Glomerular visceral epithelial cell (primary cell): ENCODE measurements around the gene TCERG1L.

Experiments used
- DNase-seq: peaks from one replicate; pipeline ENCODE4 v3.0.0-alpha.2; 2016; ENCODE audit errors: extremely low spot score

The TCERG1L gene

DNA sequence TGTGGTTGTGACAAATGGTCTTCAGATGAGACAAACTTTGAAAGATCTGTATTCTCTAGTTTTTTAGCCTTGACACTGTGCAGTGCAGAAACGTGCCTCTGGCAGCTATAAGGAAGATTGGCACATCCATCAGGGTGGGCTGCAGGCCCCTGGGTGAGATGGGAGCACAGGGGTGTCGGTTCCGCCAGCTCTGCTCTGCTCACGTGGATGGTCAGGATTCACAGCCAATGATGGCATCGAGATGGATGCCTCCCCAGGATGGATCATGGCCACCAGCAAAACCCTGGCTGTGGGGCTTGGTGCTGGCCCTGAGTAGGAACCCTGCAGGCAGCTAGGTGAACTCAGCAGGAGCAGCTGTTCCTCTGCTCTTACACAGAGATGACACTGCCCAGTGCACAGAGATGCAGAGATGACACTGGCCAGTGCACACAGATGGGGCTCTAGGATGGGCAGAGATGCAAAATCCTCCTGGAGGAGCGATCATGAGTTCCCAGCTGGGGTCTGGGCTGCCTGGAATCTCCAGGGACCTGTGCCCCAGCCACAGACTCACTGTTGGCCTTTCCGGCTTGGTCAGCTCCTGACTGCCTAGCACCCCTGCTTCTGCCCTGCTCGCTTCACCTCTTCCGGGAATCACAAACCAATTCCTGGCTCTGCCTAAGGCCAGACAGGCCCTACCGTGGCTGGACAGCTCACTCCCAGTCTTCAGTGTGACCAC is 185.9 kb downstream of the TCERG1L start:
- no peak for DNase-seq

DNA sequence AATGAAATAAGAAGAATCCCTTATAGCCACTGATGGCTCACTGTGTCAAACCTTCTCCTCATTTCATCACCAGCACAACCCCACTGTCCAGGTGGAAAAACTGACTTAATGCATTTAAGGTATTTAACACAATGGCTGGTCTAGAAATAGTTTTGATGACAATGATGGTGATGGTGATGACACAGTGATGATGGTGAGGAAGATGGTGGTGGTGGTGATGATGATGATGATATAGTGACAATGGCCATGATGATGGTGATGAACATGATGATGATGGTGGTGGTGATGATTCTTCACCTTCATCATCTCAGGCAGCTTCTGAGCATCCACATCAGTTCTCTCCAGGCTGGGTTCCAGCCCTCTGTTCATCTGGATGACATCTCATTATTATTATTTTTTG is 186.6 kb downstream of the TCERG1L start:
- DNase-seq: no peak

- no peak for DNase-seq
Measured at GRCh38 chr10:131123496-131123895, 188.0 kb downstream of the TCERG1L start.

DNA sequence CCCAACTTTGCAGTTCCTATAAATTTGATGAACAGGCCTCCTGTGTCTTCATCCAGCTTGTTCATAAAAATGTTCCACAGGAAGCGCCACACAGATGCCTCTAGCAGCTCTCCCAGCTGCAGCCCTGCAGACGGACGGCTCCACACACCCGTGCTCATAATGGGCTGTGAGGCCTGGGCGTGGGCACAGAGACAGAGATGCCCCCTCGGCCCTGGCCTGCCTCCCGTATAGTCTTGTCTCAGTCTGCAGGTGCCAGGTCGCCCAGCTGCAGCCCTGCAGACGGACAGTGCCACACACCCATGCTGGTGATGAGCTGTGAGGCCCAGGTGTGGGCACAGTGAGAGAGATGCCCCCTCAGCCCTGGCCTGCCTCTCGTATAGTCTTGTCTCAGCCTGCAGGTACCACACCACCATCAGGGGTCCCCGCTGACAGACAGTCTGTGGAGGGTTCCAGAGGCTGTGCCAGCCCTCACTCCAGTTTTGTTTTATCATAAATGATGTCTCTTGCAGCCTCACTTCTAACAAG is 189.9 kb downstream of the TCERG1L start:
- no peak for DNase-seq

GRCh38 chr10:131119626-131120355 is 191.7 kb downstream of the TCERG1L start:
- no peak for DNase-seq

GRCh38 chr10:131117416-131118212 is 193.9 kb downstream of the TCERG1L start:
- no peak for DNase-seq

- no peak for DNase-seq
Measured at GRCh38 chr10:131116991-131117375, 194.5 kb downstream of the TCERG1L start.

DNA sequence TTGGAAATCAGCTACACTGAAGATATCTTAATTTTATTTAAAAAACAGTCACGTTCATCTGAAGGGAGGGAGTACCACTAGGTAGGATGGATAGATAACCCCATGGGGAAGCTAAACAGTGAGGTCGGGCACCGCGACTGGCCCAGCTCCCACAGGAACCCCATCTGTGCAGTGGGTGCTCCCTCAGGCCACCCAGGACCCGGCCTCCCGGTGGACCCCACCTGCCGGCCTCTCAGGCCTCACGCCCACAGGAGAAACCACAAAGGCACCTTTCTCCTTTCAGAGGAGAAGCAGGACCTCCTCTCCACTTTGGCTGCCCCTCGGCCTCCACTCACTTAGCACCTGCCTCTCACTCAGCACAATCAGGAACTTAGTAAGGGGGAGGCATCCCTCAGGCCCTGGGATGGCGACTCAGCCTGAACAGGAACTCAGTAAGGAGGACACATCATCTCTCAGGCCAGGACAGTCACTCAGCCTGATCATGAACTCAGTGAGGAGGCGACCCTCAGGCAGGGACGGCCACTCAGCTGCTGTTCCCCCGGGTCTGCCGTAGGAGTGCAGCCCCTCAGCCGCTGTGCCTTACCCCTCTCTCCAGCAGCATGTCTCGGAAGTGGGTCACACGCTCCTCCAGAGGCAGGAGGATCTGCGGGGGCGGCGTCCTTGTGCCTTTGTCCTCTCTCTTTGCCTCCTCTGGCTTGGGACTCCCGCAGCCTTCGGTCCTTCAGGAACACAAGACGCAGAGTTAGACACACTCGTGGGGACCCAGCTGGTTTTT is 195.1 kb downstream of the TCERG1L start:
- no peak for DNase-seq

GRCh38 chr10:131115801-131116200 is 195.7 kb downstream of the TCERG1L start:
- no peak for DNase-seq

- no peak for DNase-seq
Measured at GRCh38 chr10:131115321-131115720, 196.2 kb downstream of the TCERG1L start.

DNA sequence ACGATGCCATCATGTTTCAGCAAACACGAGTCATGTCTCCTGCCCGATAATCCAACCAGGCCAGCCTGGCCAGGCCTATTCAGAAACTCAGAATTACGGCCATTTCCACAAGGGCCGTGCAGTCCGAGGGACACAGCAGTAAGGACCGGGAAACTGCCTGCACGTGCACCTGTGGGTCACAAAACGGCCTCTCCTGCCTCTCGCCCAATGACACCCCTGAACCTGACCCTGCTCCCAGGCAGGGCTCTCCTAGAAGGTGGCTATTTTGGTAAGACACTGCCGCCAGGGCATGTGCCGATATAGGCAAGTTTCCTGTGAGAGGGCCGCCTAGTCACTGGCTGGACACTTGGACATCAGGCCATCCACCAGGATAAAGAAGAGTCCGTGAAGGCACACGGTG is 196.7 kb downstream of the TCERG1L start:
- DNase-seq: no peak

- no peak for DNase-seq
Measured at GRCh38 chr10:131113709-131114291, 197.7 kb downstream of the TCERG1L start.

- no peak for DNase-seq
Measured at GRCh38 chr10:131113165-131113564, 198.4 kb downstream of the TCERG1L start.

- no peak for DNase-seq
Measured at GRCh38 chr10:131112691-131113090, 198.8 kb downstream of the TCERG1L start.

GRCh38 chr10:131111471-131112080 is 199.9 kb downstream of the TCERG1L start:
- DNase-seq: no peak

- no peak for DNase-seq
Measured at GRCh38 chr10:131111007-131111406, 200.5 kb downstream of the TCERG1L start.

DNA sequence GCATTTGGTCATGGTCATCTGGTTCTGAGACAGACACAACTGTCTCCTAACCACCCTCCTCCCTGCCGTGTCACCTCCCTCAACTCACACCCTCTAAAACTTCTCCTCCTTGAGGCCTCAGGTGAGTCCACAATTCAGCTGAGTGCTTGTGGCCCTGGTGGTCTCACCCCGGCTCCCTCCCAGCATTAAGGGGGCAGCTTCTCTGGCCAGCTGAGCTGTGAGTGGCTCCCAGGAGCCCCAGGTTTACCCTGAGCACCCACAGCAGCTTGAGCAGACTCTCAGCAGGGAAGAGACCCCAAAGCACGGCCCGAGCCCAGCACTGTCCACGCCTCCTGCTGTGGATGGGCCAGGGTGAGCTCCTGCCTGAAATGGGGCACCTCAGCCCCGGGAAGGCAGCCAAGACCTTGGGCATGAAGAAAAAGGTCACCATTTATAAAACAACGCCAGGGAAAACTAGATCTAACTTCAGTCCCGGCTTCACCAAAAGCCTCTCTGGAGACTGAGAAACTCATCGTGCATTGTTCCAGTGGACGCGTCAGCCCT is 201.2 kb downstream of the TCERG1L start:
- no peak for DNase-seq

GRCh38 chr10:131109726-131110125 is 201.8 kb downstream of the TCERG1L start:
- DNase-seq: no peak

GRCh38 chr10:131109291-131109690 is 202.2 kb downstream of the TCERG1L start:
- no peak for DNase-seq

DNA sequence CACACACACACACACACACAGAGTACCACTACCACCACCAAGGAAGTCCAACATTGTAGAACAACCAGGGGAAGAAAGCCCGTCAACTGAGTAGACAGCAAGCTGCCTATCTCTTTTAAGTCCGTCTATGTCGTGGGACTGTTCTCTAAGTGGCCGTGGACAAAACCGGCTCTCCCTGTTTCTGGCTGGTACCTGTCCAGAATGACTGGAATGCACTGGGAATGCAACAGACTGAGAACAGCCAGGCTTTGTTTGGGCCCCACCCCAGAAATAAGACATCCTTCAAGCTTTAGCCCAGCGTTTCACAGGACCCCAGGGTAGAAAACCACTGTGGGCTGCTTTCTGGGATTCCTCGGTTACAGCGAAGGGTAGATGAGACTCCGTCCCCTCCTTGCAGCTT is 203.6 kb downstream of the TCERG1L start:
- DNase-seq: no peak
